Cardiac septum (tissue), 1 donor: ENCODE data around the gene MUC6. TPM values are rescaled to one million over a fixed set of nuclear protein-coding genes. Genes with fewer than 3 reads are reported as not detected.
"Not testable (repeated sequence)": the region's sequence is repeated elsewhere in the genome, so short reads cannot be mapped to it uniquely, and the experiment has no call there.

ENCODE experiments used
- DNase-seq: peaks from one replicate; pipeline ENCODE4 v3.0.0-alpha.2; 2020; ENCODE audit warnings: low spot score
- intact Hi-C: fragments of 100-400 bp; cut with DNase I; formaldehyde crosslinking; loops from one replicate; pipeline ENCODE4 v1.14.0; 2022
- total RNA-seq: library from RNA; stranded (reverse); fragmentation: NEBNext Ultra II Directional; extraction: Animal tissue kit (Norgen Biotek cat#: 25700); gene quantifications from one replicate; pipeline ENCODE4 v1.2.1, GENCODE V29; 2021
- donor health status: DM: no; HTN: no; CAD: no.

MUC6 gene
- total RNA-seq, 1 donor from 2014 or later, result not detected

GRCh38 chr11:1016610-1017126 lies 19.9 kb downstream of the MUC6 start:
- DNase-seq, result not testable (repeated sequence)
- intact Hi-C loops, result loop anchor here (10.0 kb wide), 1 partner anchor 168 kb away; no protein-coding TSS in a partner anchor

- no peak for DNase-seq
- intact Hi-C loops, result loop anchor here (10.0 kb wide), 1 partner anchor 169 kb away; no protein-coding TSS in a partner anchor
These were observed 20.5 kb downstream of the MUC6 start for GRCh38 chr11:1015826-1016545.

GRCh38 chr11:1015064-1015463 lies 21.5 kb downstream of the MUC6 start:
- no peak for DNase-seq
- intact Hi-C loops, result loop anchor here (10.0 kb wide), 1 partner anchor 170 kb away; no protein-coding TSS in a partner anchor

DNA sequence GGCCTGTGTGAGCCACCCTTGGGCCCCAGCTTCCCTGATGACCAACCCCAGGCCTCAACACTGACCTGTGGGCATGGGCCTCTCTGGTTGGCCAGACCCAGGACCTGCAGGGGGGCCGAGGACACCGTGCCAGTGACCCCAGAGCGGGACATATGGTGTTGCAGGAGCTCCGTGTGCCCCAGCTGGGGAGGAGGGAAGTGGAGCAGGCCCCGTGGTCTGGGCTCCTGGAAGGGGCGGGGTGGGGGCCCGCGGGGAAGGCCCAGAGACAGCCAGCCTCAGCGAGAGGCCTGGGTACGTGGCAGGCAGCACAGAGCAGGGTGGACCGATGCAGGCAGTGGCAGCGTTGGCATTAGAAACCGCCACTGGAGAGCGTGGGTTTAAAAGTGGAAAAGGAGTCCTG lies 22.2 kb downstream of the MUC6 start:
- intact Hi-C loops, result loop anchor here (10.0 kb wide), 1 partner anchor 171 kb away; no protein-coding TSS in a partner anchor
- no peak for DNase-seq

GRCh38 chr11:1013631-1013935 lies 22.9 kb downstream of the MUC6 start:
- intact Hi-C loops, result loop anchor here (10.0 kb wide), 1 partner anchor 171 kb away; no protein-coding TSS in a partner anchor
- DNase-seq, result no peak

DNA sequence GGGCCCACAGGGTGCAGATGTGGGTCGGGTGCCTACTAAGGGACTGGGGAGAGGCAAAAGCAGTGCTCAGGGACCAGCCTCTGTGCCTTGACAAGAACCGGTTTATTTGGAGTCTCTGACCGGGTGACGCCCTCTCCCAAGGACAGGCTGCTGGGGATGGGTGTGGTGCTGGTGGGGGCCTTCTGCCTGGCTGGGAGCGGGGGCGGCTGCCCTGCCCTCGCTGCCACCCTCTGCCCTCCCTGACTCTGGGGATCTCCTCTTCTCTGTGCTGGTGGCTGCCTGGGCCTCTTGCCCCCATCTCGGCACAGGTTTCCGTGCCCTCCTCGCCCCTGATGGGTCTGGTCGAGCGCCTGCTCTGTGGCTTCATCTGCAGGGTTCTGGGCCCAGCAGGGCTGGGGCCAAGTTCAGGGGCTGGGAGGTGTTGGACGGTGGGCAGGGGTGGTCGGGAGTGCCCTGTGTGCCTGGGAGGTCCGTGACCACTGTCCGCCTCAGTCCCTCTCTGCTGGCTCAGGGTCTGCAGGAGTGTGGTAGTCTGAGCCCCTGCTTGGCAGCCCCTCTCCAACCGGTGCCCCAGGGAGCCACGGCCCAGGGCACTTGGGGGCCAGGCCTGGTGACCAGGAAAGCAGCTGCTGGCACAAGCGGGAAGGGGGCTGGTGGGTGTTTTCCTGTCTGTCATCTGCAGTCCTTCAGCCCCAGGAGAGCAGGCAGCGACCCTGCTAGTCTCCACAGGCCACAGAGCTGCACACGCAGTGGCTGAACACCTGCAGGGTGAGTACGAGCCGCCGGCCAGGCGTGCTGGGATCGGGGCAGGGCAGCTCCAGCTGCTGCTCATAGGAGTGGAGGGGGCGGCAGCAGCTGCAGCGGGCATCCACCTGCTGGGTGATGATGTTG lies 23.5 kb downstream of the MUC6 start:
- DNase-seq, result no peak
- intact Hi-C loops, result loop anchor here (10.0 kb wide), 1 partner anchor 172 kb away; no protein-coding TSS in a partner anchor

GRCh38 chr11:1012291-1012690 lies 24.2 kb downstream of the MUC6 start:
- intact Hi-C loops, result loop anchor here (10.0 kb wide), 1 partner anchor 173 kb away; no protein-coding TSS in a partner anchor

GRCh38 chr11:1011320-1011698 lies 25.2 kb downstream of the MUC6 start:
- intact Hi-C loops, result loop anchor here (10.0 kb wide), 1 partner anchor 173 kb away; no protein-coding TSS in a partner anchor
- no peak for DNase-seq

More at GRCh38 chr11:1012291-1012690, 24.2 kb downstream of the MUC6 start:
- DNase-seq, result no peak

- intact Hi-C loops, result loop anchor here (10.0 kb wide), 1 partner anchor 174 kb away; no protein-coding TSS in a partner anchor
- DNase-seq, result no peak
These were observed 25.8 kb downstream of the MUC6 start for GRCh38 chr11:1010551-1011319.

- intact Hi-C loops, result loop anchor here (10.0 kb wide), 1 partner anchor 175 kb away; no protein-coding TSS in a partner anchor
- no peak for DNase-seq
These were observed 26.5 kb downstream of the MUC6 start for GRCh38 chr11:1009991-1010390.

GRCh38 chr11:1009371-1009770 lies 27.1 kb downstream of the MUC6 start:
- no peak for DNase-seq
- intact Hi-C loops, result no loop called here

DNA sequence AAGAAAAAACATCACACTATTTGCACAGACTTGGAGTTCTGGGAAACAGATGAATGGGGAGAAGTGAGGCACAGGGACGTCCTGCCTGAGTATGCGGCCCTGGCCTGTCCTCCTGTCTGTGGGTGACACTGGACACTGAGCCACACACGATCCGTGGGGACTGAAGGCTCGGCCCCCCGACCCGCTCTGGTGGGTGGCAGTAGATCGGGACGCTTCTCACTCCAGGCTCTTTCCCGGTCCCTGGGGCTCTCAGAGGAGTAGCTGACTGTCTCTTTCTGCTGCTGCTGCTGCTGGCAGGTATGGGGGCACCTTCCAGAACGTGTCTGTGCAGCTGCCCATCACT lies 27.7 kb downstream of the MUC6 start:
- intact Hi-C loops, result no loop called here
- no peak for DNase-seq

DNA sequence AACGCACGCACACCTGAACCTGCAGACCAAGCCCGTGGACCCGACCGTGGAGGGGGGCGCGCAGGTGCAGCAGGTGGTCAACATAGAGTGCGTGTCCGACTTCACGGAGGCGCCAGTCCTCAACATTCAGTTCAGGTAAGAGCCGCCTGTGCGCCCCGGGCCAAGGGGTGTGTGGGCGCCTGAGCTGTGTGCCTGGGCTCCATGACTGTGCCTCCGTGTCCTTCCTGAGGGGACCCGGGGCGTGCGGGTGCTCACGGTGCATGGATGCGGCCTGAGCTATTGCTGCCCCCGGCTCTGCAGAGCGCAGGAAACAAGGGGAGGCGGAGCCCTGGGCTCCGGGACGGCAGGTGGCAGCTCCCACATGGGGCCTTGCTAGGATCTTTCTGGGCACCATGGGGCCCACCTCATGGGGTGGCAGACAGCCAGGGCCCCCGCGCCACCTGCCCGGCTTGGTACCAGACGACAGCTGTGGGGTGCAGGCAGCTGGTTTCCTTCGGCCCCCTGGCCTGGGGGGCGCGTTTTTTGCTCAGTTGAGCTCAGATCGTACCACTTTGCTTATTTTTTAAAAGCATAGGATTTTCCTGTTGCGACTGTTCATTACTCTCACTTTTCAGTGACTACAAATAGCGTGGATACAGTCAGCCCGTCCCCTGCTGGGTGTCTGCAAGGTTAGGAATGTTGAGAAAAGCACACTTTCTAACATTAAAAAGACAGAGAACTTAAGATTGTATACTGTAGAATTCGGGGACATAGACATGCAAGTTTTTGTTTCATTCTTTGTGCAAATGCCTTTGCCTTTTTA lies 28.3 kb downstream of the MUC6 start:
- intact Hi-C loops, result no loop called here
- no peak for DNase-seq

DNA sequence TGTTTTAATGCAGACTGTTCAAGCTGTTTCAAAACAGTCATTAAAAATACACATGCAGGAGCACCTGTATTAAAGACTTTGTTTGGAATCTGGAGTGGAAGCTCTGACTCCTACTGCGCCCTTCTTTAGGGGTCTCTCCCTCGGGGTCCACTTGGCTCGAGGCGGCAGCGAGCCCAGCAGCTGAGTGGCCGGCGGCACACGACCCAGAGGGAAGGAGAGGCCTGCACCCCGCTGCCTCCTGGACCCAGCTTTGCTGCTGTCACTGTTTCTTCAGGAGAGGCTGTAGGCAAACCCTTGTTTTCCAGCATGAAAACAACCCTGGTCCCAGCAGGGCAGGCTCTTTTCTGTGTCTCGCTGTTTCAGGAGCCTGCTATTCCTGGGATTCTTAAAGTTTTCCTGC lies 29.2 kb downstream of the MUC6 start:
- no peak for DNase-seq
- intact Hi-C loops, result no loop called here

DNA sequence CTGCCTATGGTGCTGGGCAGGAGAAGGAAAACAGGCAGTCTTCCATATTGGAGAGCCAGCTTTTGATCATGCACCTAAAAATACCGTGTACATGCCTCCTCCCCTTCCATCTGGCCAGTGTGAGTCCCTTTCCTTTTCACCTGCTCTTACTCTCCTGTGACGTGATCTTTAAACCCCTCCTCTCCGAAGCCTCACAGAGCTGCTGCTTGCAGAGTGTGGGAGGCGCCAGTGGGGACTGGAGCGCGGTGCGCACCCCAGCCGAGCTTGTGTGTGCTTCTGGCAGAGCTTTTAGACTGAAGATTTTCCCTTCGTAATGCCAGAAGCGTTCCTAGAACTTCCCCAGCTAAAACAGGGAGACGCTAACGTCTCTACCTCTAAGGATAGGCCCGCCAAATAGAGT lies 29.8 kb downstream of the MUC6 start:
- no peak for DNase-seq
- intact Hi-C loops, result no loop called here

GRCh38 chr11:1005928-1006327 lies 30.6 kb downstream of the MUC6 start:
- DNase-seq, result no peak
- intact Hi-C loops, result no loop called here

GRCh38 chr11:1003159-1003558 lies 33.4 kb downstream of the MUC6 start:
- intact Hi-C loops, result no loop called here
- DNase-seq, result no peak

GRCh38 chr11:1002406-1002984 lies 34.0 kb downstream of the MUC6 start:
- no peak for DNase-seq
- intact Hi-C loops, result no loop called here
